ENCODE results near the gene IL1RAPL2. TPM values are rescaled to one million over a fixed set of nuclear protein-coding genes. Genes with fewer than 3 reads are reported as not detected.
A peak's percentile ranks its signal among the peaks of the same experiment; 100 is the strongest.

IL1RAPL2 gene
- total RNA-seq, 6 experiments from 2014 or later = 0.13 to 0.70 (median 0.29) TPM; not detected in 1

- Histone ChIP-seq H3K36me3 (no peaks in the 10 kb centered on the region), H3K27ac (no peak overlapping the region), H3K4me1 (no peaks in the 10 kb centered on the region), H3K4me3 (no peak overlapping the region), H3K27me3 (no peaks in the 10 kb centered on the region), H3K9me3 (no peaks in the 10 kb centered on the region)
- DNase-seq (no peak), ATAC-seq (no peak)
- intact Hi-C loops (cut with DNase I) = no loop called here
- no peak for TF ChIP-seq POLR2A (IDR thresholded peaks at IDR 0.05)
- TF ChIP-seq CTCF (IDR thresholded peaks at IDR 0.05) = no peak
Observed at GRCh38 chrX:104762641-104763040, 196.6 kb downstream of the IL1RAPL2 start.

GRCh38 chrX:104789784-104790183, 223.8 kb downstream of the IL1RAPL2 start:
- H3K4me1 ChIP-seq = no peaks in the 10 kb centered on the region
- no peaks in the 10 kb centered on the region for H3K27me3 ChIP-seq
- no peak overlapping the region for H3K4me3 ChIP-seq
- no peaks in the 10 kb centered on the region for H3K9me3 ChIP-seq
- intact Hi-C loops (cut with DNase I) = no loop called here
- no peak for DNase-seq
- H3K36me3 ChIP-seq = no peaks in the 10 kb centered on the region
- peak in 2 of 4 donors; percentile 44 to 68 for ATAC-seq
- no peak overlapping the region for H3K27ac ChIP-seq
- no peak for TF ChIP-seq CTCF (IDR thresholded peaks at IDR 0.05)
- no peak for TF ChIP-seq POLR2A (IDR thresholded peaks at IDR 0.05)

- intact Hi-C loops (cut with DNase I) = no loop called here
- 18% methylated on average over 1 of the region's 1 CpG for WGBS (ENCODE audit: insufficient coverage, low coverage, low lambda C conversion rate, missing lambda C conversion rate)
- H3K27ac ChIP-seq = no peak overlapping the region
Observed at GRCh38 chrX:104795804-104796203, 229.8 kb downstream of the IL1RAPL2 start.

GRCh38 chrX:104803219-104803618, 237.2 kb downstream of the IL1RAPL2 start:
- H3K36me3 ChIP-seq = no peaks in the 10 kb centered on the region
- no peak for TF ChIP-seq POLR2A (IDR thresholded peaks at IDR 0.05)
- no peaks in the 10 kb centered on the region for H3K27me3 ChIP-seq
- H3K9me3 ChIP-seq = no peaks in the 10 kb centered on the region
- H3K4me1 ChIP-seq = no peaks in the 10 kb centered on the region
- H3K27ac ChIP-seq = no peak overlapping the region
- intact Hi-C loops (cut with DNase I) = no loop called here
- no peak for DNase-seq
- 83% methylated on average over 1 of the region's 1 CpG for WGBS (ENCODE audit: insufficient coverage, low coverage, low lambda C conversion rate, missing lambda C conversion rate)
- H3K4me3 ChIP-seq = no peak overlapping the region
- no peak for ATAC-seq

More at GRCh38 chrX:104795804-104796203, 229.8 kb downstream of the IL1RAPL2 start:
- Histone ChIP-seq H3K27me3 (no peaks in the 10 kb centered on the region), H3K4me1 (no peaks in the 10 kb centered on the region), H3K9me3 (no peaks in the 10 kb centered on the region), H3K4me3 (no peak overlapping the region), H3K36me3 (no peaks in the 10 kb centered on the region)
- no peak for ATAC-seq
- TF ChIP-seq CTCF (IDR thresholded peaks at IDR 0.05) (no peak), POLR2A (IDR thresholded peaks at IDR 0.05) (no peak)
- DNase-seq = no peak

- no peak overlapping the region for H3K4me3 ChIP-seq
- H3K36me3 ChIP-seq = no peaks in the 10 kb centered on the region
- TF ChIP-seq CTCF (IDR thresholded peaks at IDR 0.05) (no peak), POLR2A (IDR thresholded peaks at IDR 0.05) (no peak)
- intact Hi-C loops (cut with DNase I) = no loop called here
- 72% methylated on average over 2 of the region's 2 CpGs for WGBS (ENCODE audit: insufficient coverage, low coverage, low lambda C conversion rate, missing lambda C conversion rate)
- H3K4me1 ChIP-seq = no peaks in the 10 kb centered on the region
- DNase-seq (no peak), ATAC-seq (peak in 2 of 4 donors; percentile 19 to 28)
- no peaks in the 10 kb centered on the region for H3K27me3 ChIP-seq
- H3K9me3 ChIP-seq = no peaks in the 10 kb centered on the region
- no peak overlapping the region for H3K27ac ChIP-seq
Observed at GRCh38 chrX:104806346-104806745, 240.3 kb downstream of the IL1RAPL2 start.

All from right lobe of liver (tissue), 6 donors.